Suppressor macrophage treated with lipopolysaccharide for 1 hour (primary cell): ENCODE results near the gene HES4.
"Not testable (repeated sequence)": the region's sequence is repeated elsewhere in the genome, so short reads cannot be mapped to it uniquely, and the experiment has no call there.

Experiments
- DNase-seq, 3 donors: peaks; one replicate each; pipeline ENCODE4 v3.0.0-alpha.2; 2020 to 2022

The HES4 gene

GRCh38 chr1:1017397-1018320 lies 17.8 kb upstream of the HES4 start:
- peak in 2 of 3 donors; percentile 25 to 49 for DNase-seq

- DNase-seq, result peak; percentile 72 to 87 (median 80)
Observed at GRCh38 chr1:1014799-1015681, 15.1 kb upstream of the HES4 start.

GRCh38 chr1:1013922-1014648 lies 14.2 kb upstream of the HES4 start:
- DNase-seq, result peak in 2 of 3 donors; percentile 59 to 63

GRCh38 chr1:1013105-1013921 lies 13.4 kb upstream of the HES4 start, which contains the start of gene ISG15:
ISG15 (plus strand) TSS chr1:1013497; CDS start chr1:1013574, 77 bp downstream.
- DNase-seq, result peak; percentile 98 to 99 (median 99)

GRCh38 chr1:1012736-1013104 lies 12.8 kb upstream of the HES4 start:
- not testable (repeated sequence) for DNase-seq

- DNase-seq, result no peak
Observed at GRCh38 chr1:1011396-1011949, 11.6 kb upstream of the HES4 start.

GRCh38 chr1:1010131-1010530 lies 10.2 kb upstream of the HES4 start:
- DNase-seq, result not testable (repeated sequence)

GRCh38 chr1:1006305-1007159 lies 6.6 kb upstream of the HES4 start:
- peak in 2 of 3 donors; percentile 41 to 66 for DNase-seq

GRCh38 chr1:1005774-1006304 lies 5.9 kb upstream of the HES4 start:
- no peak for DNase-seq

- peak in 2 of 3 donors; percentile 59 to 65 for DNase-seq
Observed at GRCh38 chr1:1004780-1005697, 5.1 kb upstream of the HES4 start.

GRCh38 chr1:1004420-1004779 lies 4.5 kb upstream of the HES4 start:
- peak in 1 of 3 donors; percentile 50 for DNase-seq

- no peak for DNase-seq
Observed at GRCh38 chr1:1003618-1004419, 3.9 kb upstream of the HES4 start.

- no peak for DNase-seq
Observed at GRCh38 chr1:1001057-1001783, 1.3 kb upstream of the HES4 start.

- DNase-seq, result peak; percentile 85 to 92 (median 88)
Observed at GRCh38 chr1:1000357-1001056, 610 bp upstream of the HES4 start.

GRCh38 chr1:998995-999724 lies 737 bp downstream of the HES4 start:
- peak in 1 of 3 donors; percentile 60 for DNase-seq

- no peak for DNase-seq
Observed at GRCh38 chr1:998745-998994, 1.2 kb downstream of the HES4 start.
